Esophagus muscularis mucosa (tissue), 4 donors: Measurements from ENCODE around the gene INSYN2B. TPM values are rescaled to one million over a fixed set of nuclear protein-coding genes. Genes with fewer than 3 reads are reported as not detected.

Source experiments
- DNase-seq: peaks from one replicate; pipeline ENCODE4 v3.0.0-alpha.2; 2017; ENCODE audit errors: extremely low spot score
- H3K27ac ChIP-seq, 4 donors: fragments of 200-600 bp; sonication (generic); replicated peaks in 1 of 4; 1 replicate in 3 of 4; 2 replicates in 1 of 4; pipeline ENCODE4 v1.5.1; 2016 to 2019; ENCODE audit warnings: mild to moderate bottlenecking in 1 of 4
- H3K27me3 ChIP-seq, 4 donors: fragments of 200-600 bp; sonication (generic); one replicate each; pipeline versions ENCODE4 v1.5.1 to v1.6.0; 2016 to 2019
- H3K36me3 ChIP-seq, 4 donors: fragments of 200-600 bp; sonication (generic); one replicate each; pipeline ENCODE4 v1.5.1; 2016 to 2019
- H3K4me1 ChIP-seq, 4 donors: fragments of 200-600 bp; sonication (generic); one replicate each; pipeline ENCODE4 v1.5.1; 2016 to 2019
- H3K4me3 ChIP-seq, 4 donors: fragments of 200-600 bp; sonication (generic); 1 replicate in 2 of 4; 2 replicates in 2 of 4; pipeline ENCODE4 v1.5.1; 2016 to 2019; ENCODE audit warnings: mild to moderate bottlenecking in 4 of 4, moderate library complexity in 1 of 4
- H3K9me3 ChIP-seq, 4 donors: fragments of 200-600 bp; sonication (generic); 1 replicate in 3 of 4; 2 replicates in 1 of 4; pipeline ENCODE4 v1.5.1; 2016 to 2019
- CTCF ChIP-seq, 3 experiments: fragments of 200-600 bp in 2 of 3; fragments of 450-650 bp in 1 of 3; sonication (generic) in 2 of 3; IDR thresholded peaks; one replicate each; pipeline ENCODE4 v1.5.1; 2017 to 2019; ENCODE audit warnings: antibody characterized with exemption in 3 of 3, mild to moderate bottlenecking in 2 of 3, moderate library complexity in 1 of 3
- EP300 ChIP-seq: sonication (generic); formaldehyde crosslinking; IDR thresholded peaks from one replicate; pipeline ENCODE4 v1.6.1; 2017; ENCODE audit warnings: antibody characterized with exemption
- POLR2A ChIP-seq: fragments of 450-650 bp; IDR thresholded peaks from one replicate; pipeline ENCODE4 v1.6.1; 2017; ENCODE audit warnings: antibody characterized with exemption, moderate library complexity, mild to moderate bottlenecking, low read depth
- POLR2AphosphoS5 ChIP-seq, 2 donors: sonication (generic); formaldehyde crosslinking; IDR thresholded peaks; one replicate each; pipeline ENCODE4 v1.6.1; 2017; ENCODE audit warnings: antibody characterized with exemption in 2 of 2
- WGBS: methylation state at CpG from one replicate; pipeline ENCODE4 v1.1.5; 2018; 5-methylcytosine and 5-hydroxymethylcytosine counted together
- intact Hi-C: fragments of 100-400 bp; cut with DNase I; formaldehyde crosslinking; loops from one replicate; pipeline ENCODE4 v1.15.1; 2023
- total RNA-seq, 4 donors: library from RNA; depleted of rRNA; stranded (reverse); fragments of >200 nt; gene quantifications; one replicate each; pipeline versions ENCODE4 v1.1.0 to v1.2.1, GENCODE V29; 2016

Gene INSYN2B
- total RNA-seq, 4 donors from 2014 or later: not detected

GRCh38 chr5:169944115-169944514 lies 36.2 kb downstream of the INSYN2B start:
- Histone ChIP-seq H3K4me3 (no peak overlapping the region), H3K36me3 (no peaks in the 10 kb centered on the region), H3K27ac (no peak overlapping the region), H3K27me3 (peaks cover 0 to 9% (median 0%) of the 10 kb centered on the region in 4 donors), H3K9me3 (no peaks in the 10 kb centered on the region), H3K4me1 (peaks cover 0 to 6% (median 3%) of the 10 kb centered on the region in 4 donors)
- intact Hi-C loops: no loop called here
- no peak for DNase-seq
- no peak for TF ChIP-seq POLR2AphosphoS5 (IDR thresholded peaks at IDR 0.05)
- no peak for TF ChIP-seq CTCF (IDR thresholded peaks at IDR 0.05)
- TF ChIP-seq POLR2A: no peak
- TF ChIP-seq EP300: no peak
- WGBS: 79% methylated on average over 6 of the region's 6 CpGs

- TF ChIP-seq EP300: no peak
- no peak for TF ChIP-seq CTCF (IDR thresholded peaks at IDR 0.05)
- no peak for TF ChIP-seq POLR2A
- TF ChIP-seq POLR2AphosphoS5 (IDR thresholded peaks at IDR 0.05): no peak
- H3K4me3 ChIP-seq: no peak overlapping the region
- no peak for DNase-seq
- no peaks in the 10 kb centered on the region for H3K9me3 ChIP-seq
- no peaks in the 10 kb centered on the region for H3K36me3 ChIP-seq
- WGBS: 86% methylated on average over 4 of the region's 4 CpGs
- intact Hi-C loops: no loop called here
- H3K27me3 ChIP-seq: peaks cover 0 to 9% (median 0%) of the 10 kb centered on the region in 4 donors
- peaks cover 0 to 6% (median 3%) of the 10 kb centered on the region in 4 donors for H3K4me1 ChIP-seq
- H3K27ac ChIP-seq: no peak overlapping the region
These were observed 37.3 kb downstream of the INSYN2B start for GRCh38 chr5:169943026-169943425.

- Histone ChIP-seq H3K9me3 (no peaks in the 10 kb centered on the region), H3K27ac (no peak overlapping the region), H3K4me3 (no peak overlapping the region), H3K27me3 (peaks cover 0 to 9% (median 0%) of the 10 kb centered on the region in 4 donors), H3K36me3 (no peaks in the 10 kb centered on the region), H3K4me1 (peaks cover 0 to 6% (median 3%) of the 10 kb centered on the region in 4 donors)
- TF ChIP-seq POLR2A (no peak), CTCF (IDR thresholded peaks at IDR 0.05) (no peak), POLR2AphosphoS5 (IDR thresholded peaks at IDR 0.05) (no peak), EP300 (no peak)
- intact Hi-C loops: no loop called here
- DNase-seq: no peak
- WGBS: 100% methylated on average over 1 of the region's 1 CpG
These were observed 38.1 kb downstream of the INSYN2B start for GRCh38 chr5:169942181-169942580.

GRCh38 chr5:169941542-169941941 lies 38.8 kb downstream of the INSYN2B start:
- no peaks in the 10 kb centered on the region for H3K36me3 ChIP-seq
- H3K4me1 ChIP-seq: peaks cover 0 to 6% (median 3%) of the 10 kb centered on the region in 4 donors
- H3K27me3 ChIP-seq: peaks cover 0 to 9% (median 0%) of the 10 kb centered on the region in 4 donors
- no peak for DNase-seq
- H3K27ac ChIP-seq: no peak overlapping the region
- no peaks in the 10 kb centered on the region for H3K9me3 ChIP-seq
- H3K4me3 ChIP-seq: no peak overlapping the region
- 90% methylated on average over 7 of the region's 7 CpGs for WGBS
- TF ChIP-seq POLR2AphosphoS5 (IDR thresholded peaks at IDR 0.05) (no peak), CTCF (IDR thresholded peaks at IDR 0.05) (no peak), POLR2A (no peak), EP300 (no peak)
- intact Hi-C loops: no loop called here

GRCh38 chr5:169939731-169940130 lies 40.6 kb downstream of the INSYN2B start:
- Histone ChIP-seq H3K9me3 (no peaks in the 10 kb centered on the region), H3K36me3 (no peaks in the 10 kb centered on the region), H3K27ac (no peak overlapping the region), H3K27me3 (peaks cover 0 to 10% (median 0%) of the 10 kb centered on the region in 4 donors), H3K4me1 (no peaks in the 10 kb centered on the region), H3K4me3 (no peak overlapping the region)
- intact Hi-C loops: no loop called here
- DNase-seq: no peak
- TF ChIP-seq EP300: no peak
- TF ChIP-seq CTCF (IDR thresholded peaks at IDR 0.05): no peak
- TF ChIP-seq POLR2AphosphoS5 (IDR thresholded peaks at IDR 0.05): no peak
- no peak for TF ChIP-seq POLR2A
- WGBS: 84% methylated on average over 2 of the region's 2 CpGs
